Activated CD4-positive, alpha-beta T cell treated with anti-CD3 and anti-CD28 coated beads for 36 hours (primary cell): ENCODE data around the gene ATP5ME. TPM values are rescaled to one million over a fixed set of nuclear protein-coding genes. Genes with fewer than 3 reads are reported as not detected.

Experiments used
- ATAC-seq: fragments of 200-7000 bp; cut with Tn5 transposase; one replicate; pipeline ENCODE4 v1.10.0; 2021; ENCODE audit warnings: mild to moderate bottlenecking, moderate library complexity
- CTCF ChIA-PET: fragments of 350-600 bp; sonication (Branson Sonifier 250); formaldehyde crosslinking; loops from one replicate; lab custom pipeline; 2021; ENCODE audit warnings: antibody characterized with exemption; lab: Charles Lee
- POLR2A ChIA-PET: fragments of 350-600 bp; sonication (Branson Sonifier 250); formaldehyde crosslinking; loops from one replicate; lab custom pipeline; 2021; ENCODE audit warnings: antibody characterized with exemption, inconsistent platforms; lab: Charles Lee
- DNase-seq: peaks from one replicate; pipeline ENCODE4 v3.0.0-alpha.2; 2020
- H3K27ac Mint-ChIP-seq: one replicate; pipeline ENCODE4 v1.8.0; 2021; ENCODE audit warnings: mixed read lengths
- H3K27me3 Mint-ChIP-seq: one replicate; pipeline ENCODE4 v1.8.0; 2021; ENCODE audit warnings: mixed read lengths
- H3K36me3 Mint-ChIP-seq: one replicate; pipeline ENCODE4 v1.8.0; 2021; ENCODE audit warnings: low read depth, mixed read lengths
- H3K4me1 Mint-ChIP-seq: one replicate; pipeline ENCODE4 v1.8.0; 2021; ENCODE audit warnings: mixed read lengths
- H3K4me3 Mint-ChIP-seq: one replicate; pipeline ENCODE4 v1.8.0; 2021; ENCODE audit warnings: mild to moderate bottlenecking, moderate library complexity, mixed read lengths
- H3K9me3 Mint-ChIP-seq: one replicate; pipeline ENCODE4 v1.8.0; 2021; ENCODE audit warnings: low read depth, mixed read lengths
- intact Hi-C, 2 experiments: fragments of 100-400 bp; cut with DNase I in 1 of 2; cut with micrococcal nuclease in 1 of 2; formaldehyde crosslinking; loops; one replicate each; pipeline versions ENCODE4 v1.14.2 to v1.15.1; 2022 to 2024; cut with DNase I, micrococcal nuclease
- total RNA-seq, 2 experiments: library from RNA; stranded (reverse); gene quantifications; one replicate each; pipeline ENCODE4 v1.2.3, GENCODE V29; 2021

Gene ATP5ME
- total RNA-seq, 2 experiments from 2014 or later: 147 to 210 TPM

DNA sequence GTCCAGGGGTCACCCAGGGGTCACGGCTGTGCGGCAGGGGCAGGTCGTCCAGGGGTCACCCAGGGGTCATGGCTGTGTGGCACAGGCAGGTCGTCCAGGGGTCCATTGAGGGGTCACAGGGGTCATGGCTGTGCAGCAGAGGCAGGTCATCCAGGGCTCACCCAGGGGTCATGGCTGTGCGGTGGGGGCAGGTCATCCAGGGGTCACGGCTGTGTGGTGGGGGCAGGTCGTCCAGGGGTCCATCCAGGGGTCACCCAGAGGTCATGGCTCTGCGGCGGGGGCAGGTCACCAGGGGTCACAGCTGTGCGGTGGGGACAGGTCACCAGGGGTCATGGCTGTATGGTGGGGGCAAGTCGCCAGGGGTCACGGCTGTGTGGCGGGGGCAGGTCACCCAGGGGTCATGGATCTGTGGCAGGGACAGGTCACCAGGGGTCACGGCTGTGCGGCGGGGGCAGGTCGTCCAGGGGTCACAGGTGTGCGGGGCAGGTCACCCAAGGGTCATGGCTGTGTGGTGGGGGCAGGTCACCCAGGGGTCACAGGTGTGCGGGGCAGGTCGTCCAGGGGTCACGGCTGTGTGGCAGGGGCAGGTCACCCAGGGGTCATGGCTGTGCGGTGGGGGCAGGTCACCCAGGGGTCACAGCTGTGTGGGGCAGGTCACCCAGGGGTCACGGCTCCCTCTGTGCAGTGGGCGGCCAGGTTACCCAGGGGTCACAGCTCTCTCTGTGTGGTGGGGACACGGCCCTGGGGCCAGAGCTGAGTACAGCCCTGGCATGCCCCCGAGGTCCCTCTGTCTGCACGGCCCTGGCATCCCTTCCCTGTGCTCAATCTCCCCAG is 16.0 kb downstream of the ATP5ME start:
- Mint-ChIP-seq H3K36me3 (peaks cover 5% of the 10 kb centered on the region), H3K4me1 (peaks cover under 1% of the 10 kb centered on the region), H3K27me3 (no peaks in the 10 kb centered on the region), H3K4me3 (no peak overlapping the region), H3K27ac (no peak overlapping the region), H3K9me3 (no peaks in the 10 kb centered on the region)
- no peak for ATAC-seq
- POLR2A ChIA-PET: no interaction called here
- intact Hi-C loops: no loop called here
- CTCF ChIA-PET: no interaction called here
- DNase-seq: no peak

DNA sequence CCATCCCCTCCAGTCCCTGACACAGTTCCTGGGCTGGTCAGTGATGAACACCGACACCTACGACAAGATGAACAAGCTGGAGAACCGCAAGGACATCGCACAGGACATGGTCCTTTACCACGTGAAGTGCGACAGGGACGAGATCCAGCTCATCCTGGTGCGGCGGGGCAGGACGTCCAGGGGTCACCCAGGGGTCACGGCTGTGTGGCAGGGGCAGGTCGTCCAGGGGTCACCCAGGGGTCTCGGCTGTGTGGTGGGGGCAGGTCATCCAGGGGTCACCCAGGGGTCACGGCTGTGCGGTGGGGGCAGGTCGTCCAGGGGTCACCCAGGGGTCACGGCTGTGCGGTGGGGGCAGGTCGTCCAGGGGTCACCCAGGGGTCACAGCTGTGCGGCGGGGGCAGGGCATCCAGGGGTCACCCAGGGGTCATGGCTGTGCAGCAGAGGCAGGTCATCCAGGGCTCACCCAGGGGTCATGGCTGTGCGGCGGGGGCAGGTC is 16.7 kb downstream of the ATP5ME start:
- ATAC-seq: no peak
- H3K27ac Mint-ChIP-seq: no peak overlapping the region
- intact Hi-C loops: no loop called here
- CTCF ChIA-PET: no interaction called here
- no peaks in the 10 kb centered on the region for H3K9me3 Mint-ChIP-seq
- H3K36me3 Mint-ChIP-seq: peaks cover 5% of the 10 kb centered on the region
- POLR2A ChIA-PET: no interaction called here
- no peak overlapping the region for H3K4me3 Mint-ChIP-seq
- no peak for DNase-seq
- no peaks in the 10 kb centered on the region for H3K27me3 Mint-ChIP-seq
- no peaks in the 10 kb centered on the region for H3K4me1 Mint-ChIP-seq

DNA sequence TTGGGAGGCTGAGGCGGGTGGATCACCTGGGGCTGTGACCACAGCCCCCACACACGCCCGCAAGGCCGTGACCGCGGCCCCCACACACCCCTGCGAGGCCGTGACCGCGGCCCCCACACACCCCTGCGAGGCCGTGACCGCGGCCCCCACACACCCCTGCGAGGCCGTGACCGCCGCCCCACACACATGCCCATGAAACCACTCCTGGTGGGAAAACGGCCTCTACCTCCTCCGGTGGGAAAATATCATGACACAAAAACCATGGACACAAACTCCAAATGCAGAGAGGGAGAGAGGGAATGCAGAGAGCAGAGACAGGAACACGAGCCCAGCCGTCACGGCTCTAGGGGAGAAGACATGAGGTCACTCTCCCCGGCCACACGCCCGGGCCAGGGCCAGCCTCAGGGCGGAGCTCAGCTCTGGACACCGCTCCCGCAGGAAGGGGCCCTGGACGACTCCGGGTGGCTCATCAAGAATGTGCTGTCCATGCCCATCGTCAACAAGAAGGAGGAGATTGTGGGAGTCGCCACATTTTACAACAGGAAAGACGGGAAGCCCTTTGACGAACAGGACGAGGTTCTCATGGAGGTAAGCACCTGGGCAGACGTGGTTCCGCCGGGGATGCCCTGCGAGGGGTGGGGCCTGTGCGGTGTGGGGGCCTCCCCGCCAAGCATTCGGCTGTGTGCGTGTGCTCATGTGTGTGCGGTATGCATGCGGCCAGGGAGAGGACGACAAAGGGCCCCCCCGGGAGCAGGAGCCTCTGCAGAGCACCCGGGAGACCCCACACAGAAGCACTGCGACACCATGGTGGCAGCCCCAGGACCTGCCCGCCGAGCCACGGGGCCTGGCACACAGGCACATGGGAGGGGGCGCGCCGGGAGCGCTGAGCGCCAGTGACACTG is 17.4 kb downstream of the ATP5ME start:
- ChIA-PET CTCF (no interaction called here), POLR2A (no interaction called here)
- H3K27me3 Mint-ChIP-seq: no peaks in the 10 kb centered on the region
- H3K9me3 Mint-ChIP-seq: no peaks in the 10 kb centered on the region
- no peaks in the 10 kb centered on the region for H3K4me1 Mint-ChIP-seq
- no peak overlapping the region for H3K4me3 Mint-ChIP-seq
- DNase-seq: no peak
- peaks cover 5% of the 10 kb centered on the region for H3K36me3 Mint-ChIP-seq
- intact Hi-C loops: no loop called here
- no peak overlapping the region for H3K27ac Mint-ChIP-seq
- no peak for ATAC-seq

DNA sequence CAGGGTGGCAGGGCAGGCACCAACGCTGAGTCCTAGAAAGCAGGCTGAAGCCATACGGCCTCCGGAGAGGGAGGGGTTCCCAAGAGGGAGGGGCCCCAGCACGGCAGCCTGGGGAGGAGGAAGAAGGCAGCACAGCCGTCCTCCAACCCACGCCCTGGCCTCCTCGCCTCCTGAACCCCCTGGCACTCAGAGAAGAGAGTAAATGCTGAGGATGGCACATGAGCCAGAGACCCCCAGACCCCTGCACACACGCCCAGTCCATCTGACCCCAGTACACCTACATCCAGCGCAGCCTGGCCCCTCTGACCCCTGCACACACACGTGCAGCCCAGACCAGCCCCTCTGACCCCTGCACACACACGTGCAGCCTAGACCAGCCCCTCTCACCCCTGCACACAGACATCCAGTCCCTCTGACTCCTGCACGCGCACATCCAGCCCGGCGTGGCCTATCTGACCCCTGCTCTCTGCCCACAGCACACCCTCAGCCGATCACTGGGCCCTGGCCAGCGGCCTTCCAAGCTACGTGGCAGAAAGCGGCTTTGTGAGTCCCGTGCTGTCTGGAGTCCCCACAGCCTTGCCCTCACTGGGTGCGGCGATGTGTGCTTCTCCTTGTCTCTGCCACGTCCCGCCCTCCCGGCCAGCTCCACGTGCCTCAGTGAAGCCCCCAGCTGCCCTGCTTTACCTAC is 18.5 kb downstream of the ATP5ME start:
- Mint-ChIP-seq H3K27me3 (peaks cover 2% of the 10 kb centered on the region), H3K27ac (no peak overlapping the region), H3K36me3 (peaks cover 5% of the 10 kb centered on the region), H3K4me3 (no peak overlapping the region), H3K4me1 (no peaks in the 10 kb centered on the region), H3K9me3 (no peaks in the 10 kb centered on the region)
- POLR2A ChIA-PET: no interaction called here
- no peak for DNase-seq
- CTCF ChIA-PET: no interaction called here
- no peak for ATAC-seq
- intact Hi-C loops: no loop called here

DNA sequence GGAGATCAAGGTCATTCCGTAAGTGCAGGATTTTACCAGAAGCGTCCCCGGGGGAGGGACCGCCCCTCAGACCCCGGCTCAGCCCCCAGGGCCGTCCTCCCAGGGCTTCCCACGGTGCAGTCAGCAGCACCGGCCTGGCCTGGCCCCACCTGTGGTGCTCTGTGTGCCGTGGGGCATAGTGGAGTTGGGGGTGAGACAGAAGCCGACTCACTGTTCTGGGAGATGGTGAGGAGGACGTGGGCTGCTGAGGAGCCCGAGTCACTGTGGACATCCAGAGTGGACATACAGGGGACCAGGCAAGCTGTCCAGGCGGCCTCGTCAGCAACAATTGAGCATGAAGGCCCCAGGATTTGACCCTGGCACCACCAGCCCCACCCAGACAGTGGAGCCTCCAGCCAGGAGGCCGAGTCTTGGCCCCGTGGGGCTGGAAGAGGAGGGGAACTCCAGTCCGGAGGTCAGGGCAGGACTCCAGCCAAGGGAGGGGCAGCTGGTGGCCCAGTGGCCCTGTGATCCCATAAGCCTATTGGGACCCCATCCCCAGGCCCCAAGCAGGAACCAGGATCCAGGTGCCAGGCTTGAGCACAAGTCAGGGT is 19.1 kb downstream of the ATP5ME start:
- no peak for ATAC-seq
- POLR2A ChIA-PET: no interaction called here
- H3K27ac Mint-ChIP-seq: no peak overlapping the region

DNA sequence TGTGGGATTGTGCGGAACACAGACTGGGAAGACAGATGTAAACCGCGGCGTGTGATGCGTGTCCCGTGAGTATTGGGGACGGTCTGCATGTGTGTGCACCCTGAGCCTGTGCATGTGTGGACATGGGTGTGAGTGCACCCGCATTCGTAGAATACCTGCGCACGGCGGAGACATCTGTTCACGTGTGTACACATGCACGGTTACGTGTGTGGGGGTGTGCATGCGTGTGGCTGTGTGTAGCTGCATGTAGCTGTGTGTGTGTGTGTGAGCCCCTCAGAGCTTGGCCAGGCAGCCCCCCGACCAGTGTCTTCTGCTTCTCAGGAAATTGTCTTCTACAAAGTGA is 19.6 kb downstream of the ATP5ME start:
- H3K27me3 Mint-ChIP-seq: peaks cover 3% of the 10 kb centered on the region
- H3K27ac Mint-ChIP-seq: no peak overlapping the region
- no peaks in the 10 kb centered on the region for H3K36me3 Mint-ChIP-seq
- H3K9me3 Mint-ChIP-seq: no peaks in the 10 kb centered on the region
- intact Hi-C loops: no loop called here
- H3K4me3 Mint-ChIP-seq: no peak overlapping the region
- ATAC-seq (no peak), DNase-seq (no peak)
- H3K4me1 Mint-ChIP-seq: no peaks in the 10 kb centered on the region
- ChIA-PET CTCF (interaction anchor here (0.7 kb wide), 1 partner anchor 120 kb away, joined by 3 read pairs; no protein-coding TSS in a partner anchor), POLR2A (interaction anchor here (0.7 kb wide), 1 partner anchor 173 kb away, joined by 3 read pairs; no protein-coding TSS in a partner anchor)

More for the DNA sequence above, 19.1 kb downstream of the ATP5ME start:
- H3K4me1 Mint-ChIP-seq: no peaks in the 10 kb centered on the region
- CTCF ChIA-PET: interaction anchor here (0.7 kb wide), 1 partner anchor 121 kb away, joined by 3 read pairs; no protein-coding TSS in a partner anchor
- DNase-seq: no peak
- intact Hi-C loops: no loop called here
- no peaks in the 10 kb centered on the region for H3K9me3 Mint-ChIP-seq
- H3K36me3 Mint-ChIP-seq: peaks cover 2% of the 10 kb centered on the region
- H3K4me3 Mint-ChIP-seq: no peak overlapping the region
- peaks cover 3% of the 10 kb centered on the region for H3K27me3 Mint-ChIP-seq

DNA sequence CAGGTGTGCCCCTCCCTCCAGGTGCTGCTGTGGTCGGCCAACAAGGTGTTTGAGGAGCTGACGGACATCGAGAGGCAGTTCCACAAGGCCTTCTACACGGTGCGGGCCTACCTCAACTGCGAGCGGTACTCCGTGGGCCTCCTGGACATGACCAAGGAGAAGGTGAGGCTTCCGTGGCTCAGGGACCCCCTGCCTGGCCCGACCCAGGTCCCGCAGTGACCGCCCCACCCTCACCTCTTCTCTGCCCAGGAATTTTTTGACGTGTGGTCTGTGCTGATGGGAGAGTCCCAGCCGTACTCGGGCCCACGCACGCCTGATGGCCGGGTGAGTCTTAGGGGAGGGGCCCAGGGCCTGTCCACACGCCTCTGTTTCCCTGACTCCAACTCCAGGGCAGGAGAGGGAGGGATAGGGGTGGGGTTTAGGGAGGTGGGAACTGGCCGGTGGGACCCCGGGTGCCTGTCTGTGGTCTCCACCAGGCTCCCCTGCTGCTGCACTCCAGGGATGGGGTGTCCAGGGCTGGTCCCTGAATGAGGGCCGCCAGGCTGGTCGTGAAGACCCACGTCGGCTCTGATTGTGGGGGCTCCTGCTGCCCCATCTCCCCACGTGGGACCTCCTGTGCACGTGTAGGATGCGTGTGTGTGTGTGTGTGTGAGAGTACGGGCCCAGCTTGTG is 20.1 kb downstream of the ATP5ME start:
- ChIA-PET POLR2A (interaction anchor here (0.7 kb wide), 1 partner anchor 174 kb away, joined by 3 read pairs; no protein-coding TSS in a partner anchor), CTCF (interaction anchor here (0.7 kb wide), 1 partner anchor 120 kb away, joined by 3 read pairs; no protein-coding TSS in a partner anchor)
- H3K36me3 Mint-ChIP-seq: no peaks in the 10 kb centered on the region
- no peak overlapping the region for H3K27ac Mint-ChIP-seq
- no peaks in the 10 kb centered on the region for H3K9me3 Mint-ChIP-seq
- DNase-seq (no peak), ATAC-seq (no peak)
- no peak overlapping the region for H3K4me3 Mint-ChIP-seq
- peaks cover 3% of the 10 kb centered on the region for H3K27me3 Mint-ChIP-seq
- no peaks in the 10 kb centered on the region for H3K4me1 Mint-ChIP-seq
- intact Hi-C loops: no loop called here

DNA sequence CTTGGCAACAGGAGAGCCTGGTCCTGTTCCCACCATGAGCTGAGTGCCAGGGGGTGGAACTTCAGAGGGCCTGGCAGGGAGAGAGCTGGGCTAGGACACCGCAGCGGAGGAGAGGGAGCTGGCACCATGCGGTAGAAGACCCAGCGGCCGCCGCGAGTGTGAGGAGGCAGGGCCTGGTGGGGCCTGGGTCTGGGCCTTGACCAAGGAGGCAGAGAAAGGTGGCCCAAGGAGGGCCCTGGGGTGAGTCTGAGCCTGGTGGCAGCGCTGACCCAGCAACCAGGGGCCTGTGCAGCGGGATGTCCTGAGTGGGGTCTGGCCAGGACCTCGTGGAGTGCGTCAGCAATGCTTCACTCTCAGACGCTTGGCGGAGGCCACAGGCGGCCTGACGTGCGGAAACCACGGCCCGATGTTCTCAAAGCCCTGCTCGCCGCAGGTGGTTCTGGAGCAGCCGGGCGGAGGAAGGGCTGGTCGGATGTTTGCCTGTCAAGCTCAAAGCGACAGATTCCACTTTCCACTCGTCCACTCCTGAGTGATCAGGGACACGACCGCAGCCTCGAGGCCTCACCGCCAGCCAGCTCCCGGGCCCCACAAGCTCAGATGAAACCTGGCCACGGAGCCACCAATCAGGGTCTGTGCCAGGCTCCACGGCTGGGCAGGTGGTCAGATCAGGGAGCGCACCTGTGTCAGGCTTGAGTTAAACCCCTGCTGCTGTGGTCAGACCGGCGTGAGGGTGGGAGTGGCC is 20.8 kb downstream of the ATP5ME start:
- ATAC-seq: no peak
- Mint-ChIP-seq H3K27me3 (peaks cover 3% of the 10 kb centered on the region), H3K27ac (no peak overlapping the region), H3K9me3 (no peaks in the 10 kb centered on the region), H3K4me1 (no peaks in the 10 kb centered on the region), H3K4me3 (no peak overlapping the region), H3K36me3 (no peaks in the 10 kb centered on the region)
- intact Hi-C loops: no loop called here
- DNase-seq: no peak
- ChIA-PET CTCF (no interaction called here), POLR2A (interaction anchor here (0.9 kb wide), 1 partner anchor 14 kb away, joined by 3 read pairs; no protein-coding TSS in a partner anchor)

DNA sequence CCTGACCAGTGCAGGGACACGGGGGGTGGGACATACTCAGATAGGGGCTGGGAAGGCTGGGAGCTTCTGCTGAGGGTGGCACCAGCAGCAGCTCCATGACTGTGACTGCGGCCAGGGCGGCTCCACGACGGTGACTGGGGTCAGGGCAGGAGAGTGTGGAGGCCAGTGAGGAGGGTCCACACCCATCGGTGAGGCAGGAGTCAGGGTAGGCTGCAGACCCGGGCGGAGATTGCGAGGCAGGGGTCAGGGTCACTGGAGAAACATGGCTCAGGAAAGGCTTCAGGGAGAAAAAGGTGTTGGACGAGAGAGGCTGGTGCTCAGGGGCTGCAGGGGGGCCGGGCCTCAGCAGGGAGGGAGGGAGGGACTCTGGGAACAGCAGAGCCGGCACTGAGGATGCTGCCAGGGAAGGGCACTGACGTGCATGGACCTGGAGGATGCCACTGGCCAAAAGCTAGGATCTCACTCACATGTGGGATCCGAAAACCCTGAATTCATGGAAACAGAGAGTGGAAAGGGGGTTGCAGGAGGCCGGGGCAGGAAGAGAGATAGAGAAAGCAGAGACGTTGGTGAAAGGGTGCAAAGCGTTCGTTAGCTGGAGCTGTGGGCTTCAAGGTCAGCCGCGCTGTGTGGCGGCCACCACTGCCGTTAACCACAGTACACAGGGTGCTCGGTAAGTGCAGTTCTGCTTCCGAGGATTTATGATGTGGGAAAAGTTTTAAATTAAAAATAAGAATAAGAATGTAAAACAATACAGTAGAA is 22.0 kb downstream of the ATP5ME start:
- ChIA-PET CTCF (interaction anchor here (0.6 kb wide), 1 partner anchor 862 kb away, joined by 3 read pairs; no protein-coding TSS in a partner anchor), POLR2A (no interaction called here)
- Mint-ChIP-seq H3K27ac (no peak overlapping the region), H3K4me3 (no peak overlapping the region), H3K27me3 (peaks cover 3% of the 10 kb centered on the region), H3K4me1 (no peaks in the 10 kb centered on the region), H3K9me3 (no peaks in the 10 kb centered on the region), H3K36me3 (no peaks in the 10 kb centered on the region)
- intact Hi-C loops: no loop called here
- no peak for DNase-seq
- ATAC-seq: no peak
